ENCODE data around the gene COBL.

The COBL gene

GRCh38 chr7:51071427-51071826 lies 245.2 kb downstream of the COBL start:
- TF ChIP-seq CTCF (IDR thresholded peaks at IDR 0.05), result no peak

- no peak for TF ChIP-seq CTCF (IDR thresholded peaks at IDR 0.05)
These were observed 246.5 kb downstream of the COBL start for GRCh38 chr7:51070151-51070550.

- TF ChIP-seq CTCF (IDR thresholded peaks at IDR 0.05), result no peak
These were observed 247.1 kb downstream of the COBL start for GRCh38 chr7:51069411-51070083.

- no peak for TF ChIP-seq CTCF (IDR thresholded peaks at IDR 0.05)
These were observed 248.2 kb downstream of the COBL start for GRCh38 chr7:51068401-51068800.

GRCh38 chr7:51067757-51068156 lies 248.9 kb downstream of the COBL start:
- TF ChIP-seq CTCF (IDR thresholded peaks at IDR 0.05), result peak; percentile 79

GRCh38 chr7:51067258-51067657 lies 249.4 kb downstream of the COBL start:
- TF ChIP-seq CTCF (IDR thresholded peaks at IDR 0.05), result no peak

- no peak for TF ChIP-seq CTCF (IDR thresholded peaks at IDR 0.05)
These were observed 250.2 kb downstream of the COBL start for GRCh38 chr7:51066405-51066882.

GRCh38 chr7:51065766-51066165 lies 250.8 kb downstream of the COBL start:
- TF ChIP-seq CTCF (IDR thresholded peaks at IDR 0.05), result no peak

Data from LNCAP (cell line).